Measurements from ENCODE around the gene G0S2. TPM values are rescaled to one million over a fixed set of nuclear protein-coding genes. Genes with fewer than 3 reads are reported as not detected.

Gene G0S2
- total and polyA plus RNA-seq, 9 of the 15 experiments (the other 6 are each of a cell fraction or from before 2014, with no cell fraction given) = 0.18 to 65.6 (median 11.4) TPM

GRCh38 chr1:209670441-209671082, 4.7 kb upstream of the G0S2 start:
- no peaks in the 10 kb centered on the region for H4K20me1 ChIP-seq (replicated peaks; ENCODE audit: control insufficient read depth, insufficient read depth, low read length)
- ATAC-seq (no peak), FAIRE-seq (no peak), DNase-seq (ENCODE audit: extremely low read depth in 1 of 4, low spot score in 3 of 4) (no peak)
- no peak overlapping the region for H3K27ac ChIP-seq (ENCODE audit: extremely low read depth, low read depth, low read length)
- ChIA-PET POLR2A (no interaction called here), CTCF (ENCODE audit: low intra/inter-chr PET ratio) (no interaction called here)
- BruUV-seq (replicated peaks) = no TSS peak
- 47% methylated on average over 1 of the region's 1 CpG for WGBS (ENCODE audit: insufficient coverage, low coverage, missing lambda C conversion rate)
- no peak overlapping the region for H3K9ac ChIP-seq (ENCODE audit: insufficient read depth in 1 of 2, low read depth in 2 of 2, low read length in 2 of 2)
- peaks cover 0 to 4% of the 10 kb centered on the region in 2 experiments; a peak in 1 of 5 replicates for H3K27me3 ChIP-seq (ENCODE audit: control insufficient read depth in 2 of 2, insufficient read depth in 2 of 2, low read length in 2 of 2)
- peaks cover 8 to 40% of the 10 kb centered on the region in 2 experiments for H3K4me1 ChIP-seq (replicated peaks in 1 of 2; ENCODE audit: control insufficient read depth in 2 of 2, insufficient read depth in 2 of 2, low read length in 2 of 2)
- in situ Hi-C loops (cut with MboI) (no loop called here), intact Hi-C loops (cut with micrococcal nuclease) (no loop called here)
- H2AFZ ChIP-seq (ENCODE audit: low read depth, low read length) = no peak overlapping the region
- TF ChIP-seq CREB3 (tag; conservative IDR thresholded peaks at IDR 0.05; ENCODE audit: low read depth) = no peak
- no peak for TF ChIP-seq ZBTB7A (IDR thresholded peaks at IDR 0.05; ENCODE audit: borderline replicate concordance, control insufficient read depth, low read depth, low read length)
- TF ChIP-seq CUX1 (CRISPR knock-in tag; IDR thresholded peaks at IDR 0.05) = no peak
- TF ChIP-seq BRD4 (IDR thresholded peaks at IDR 0.05) = no peak
- no peak for TF ChIP-seq FOXK1 (CRISPR knock-in tag; IDR thresholded peaks at IDR 0.05; ENCODE audit: borderline replicate concordance)
- no peak for TF ChIP-seq ARHGAP35 (IDR thresholded peaks at IDR 0.05; ENCODE audit: partially characterized antibody)
- TF ChIP-seq ZFPM2 (CRISPR knock-in tag; IDR thresholded peaks at IDR 0.05) = no peak
- no peak for TF ChIP-seq E2F4 (CRISPR knock-in tag; IDR thresholded peaks at IDR 0.05; ENCODE audit: low read depth)
- TF ChIP-seq YY1 (IDR thresholded peaks at IDR 0.05; ENCODE audit: borderline replicate concordance in 1 of 3, control insufficient read depth in 1 of 3, extremely low read depth in 1 of 3, insufficient read depth in 3 of 3, insufficient read length in 1 of 3, insufficient replicate concordance in 2 of 3, low read depth in 1 of 3, low read length in 2 of 3) = no peak
- no peaks in the 10 kb centered on the region for H3K9me3 ChIP-seq (replicated peaks; ENCODE audit: control insufficient read depth, insufficient read depth, low read depth, low read length)
- H3K4me3 ChIP-seq = no peak overlapping the region
- H3K79me2 ChIP-seq (ENCODE audit: control insufficient read depth, insufficient read depth, low read length) = no peaks in the 10 kb centered on the region
- H3K4me2 ChIP-seq (ENCODE audit: insufficient read depth, low read length) = no peak overlapping the region
- no peaks in the 10 kb centered on the region for H3K36me3 ChIP-seq (ENCODE audit: control insufficient read depth, insufficient read depth, low read length)
- H3K9me1 ChIP-seq (ENCODE audit: control insufficient read depth, insufficient read depth, low read length) = no peaks in the 10 kb centered on the region

All from K562 (cell line).